Stimulated activated naive B cell treated with anti-CD40 and anti-IgM and Interleukin-4, amounts not matched to agents 10 μg/mL and 1 μg/mL and 100 μg/mL, for 72 hours (primary cell): ENCODE data around the gene CYP3A5.
"Not testable (repeated sequence)": the region's sequence is repeated elsewhere in the genome, so short reads cannot be mapped to it uniquely, and the experiment has no call there.

Experiments
- ATAC-seq, 2 donors: fragments of 150-1000 bp; cut with Tn5 transposase; replicated peaks; 2 replicates each; pipeline ENCODE4 v1.10.0; 2021; ENCODE audit warnings: moderate library complexity in 1 of 2
- DNase-seq: peaks from one replicate; pipeline ENCODE4 v3.0.0; 2021
- H3K27ac Mint-ChIP-seq: one replicate; pipeline ENCODE4 v1.8.0; 2022; ENCODE audit warnings: mild to moderate bottlenecking, mixed read lengths
- H3K27me3 Mint-ChIP-seq, 2 donors: one replicate each; pipeline ENCODE4 v1.8.0; 2022; ENCODE audit warnings: mixed read lengths in 2 of 2
- H3K36me3 Mint-ChIP-seq, 2 donors: one replicate each; pipeline ENCODE4 v1.8.0; 2022; ENCODE audit warnings: mixed read lengths in 2 of 2, mild to moderate bottlenecking in 1 of 2
- H3K4me1 Mint-ChIP-seq, 2 donors: one replicate each; pipeline ENCODE4 v1.8.0; 2022; ENCODE audit warnings: mixed read lengths in 2 of 2, mild to moderate bottlenecking in 1 of 2
- H3K4me3 Mint-ChIP-seq, 2 donors: one replicate each; pipeline ENCODE4 v1.8.0; 2022; ENCODE audit warnings: mild to moderate bottlenecking in 2 of 2, mixed read lengths in 2 of 2, moderate library complexity in 1 of 2
- H3K9me3 Mint-ChIP-seq, 2 donors: one replicate each; pipeline ENCODE4 v1.8.0; 2022; ENCODE audit warnings: mixed read lengths in 2 of 2, mild to moderate bottlenecking in 1 of 2

The CYP3A5 gene

DNA sequence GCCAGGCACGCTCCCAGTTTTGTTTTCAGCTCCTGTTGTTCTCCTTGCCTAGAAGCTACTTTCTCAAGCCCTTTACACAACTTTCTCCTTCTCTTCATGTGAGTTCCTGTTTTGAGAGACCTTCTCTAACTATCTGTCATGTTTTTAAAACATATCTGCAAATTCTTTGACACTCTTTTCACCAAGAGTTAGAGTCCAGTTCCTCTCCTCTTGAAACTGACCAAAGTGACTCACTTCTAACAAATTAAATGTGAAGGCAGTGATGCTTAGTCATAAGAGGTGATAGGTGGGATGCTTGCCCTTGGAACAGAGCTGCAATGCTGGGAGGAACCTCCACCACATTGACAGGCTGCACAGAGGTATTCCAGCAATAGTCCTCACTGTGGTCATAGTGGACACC lies 37.8 kb downstream of the CYP3A5 start:
- H3K27me3 Mint-ChIP-seq, result no peaks in the 10 kb centered on the region
- peaks cover 54 to 75% of the 10 kb centered on the region in 2 donors for H3K36me3 Mint-ChIP-seq
- H3K27ac Mint-ChIP-seq, result no peak overlapping the region
- ATAC-seq (no peak), DNase-seq (no peak)
- peaks cover 0 to 4% of the 10 kb centered on the region in 2 donors for H3K9me3 Mint-ChIP-seq
- peaks cover 3 to 14% of the 10 kb centered on the region in 2 donors for H3K4me1 Mint-ChIP-seq
- no peak overlapping the region for H3K4me3 Mint-ChIP-seq

DNA sequence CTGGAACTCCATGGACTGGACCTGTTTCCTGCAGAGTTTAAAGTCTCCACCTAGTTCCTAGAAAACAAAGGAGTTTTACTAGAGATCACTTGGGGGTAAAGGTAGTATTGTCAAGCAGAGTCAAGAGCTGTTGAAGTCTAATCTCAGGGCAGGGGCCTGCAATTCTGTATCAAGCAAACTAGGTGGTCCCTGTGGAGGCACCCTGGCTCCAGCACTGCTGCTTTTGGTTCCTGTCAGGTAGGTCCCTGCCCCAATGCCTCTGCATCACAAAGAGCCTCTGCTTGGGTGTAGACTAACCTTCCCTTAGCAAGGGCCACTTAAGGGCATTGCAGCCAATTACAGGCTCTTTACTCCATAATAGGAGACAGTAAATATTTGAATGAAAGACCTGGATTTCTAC lies 40.5 kb downstream of the CYP3A5 start:
- H3K9me3 Mint-ChIP-seq, result no peaks in the 10 kb centered on the region
- no peaks in the 10 kb centered on the region for H3K27me3 Mint-ChIP-seq
- no peak overlapping the region for H3K27ac Mint-ChIP-seq
- H3K4me1 Mint-ChIP-seq, result peaks cover 3 to 14% of the 10 kb centered on the region in 2 donors
- DNase-seq, result no peak
- H3K4me3 Mint-ChIP-seq, result no peak overlapping the region
- H3K36me3 Mint-ChIP-seq, result peaks cover 35 to 57% of the 10 kb centered on the region in 2 donors
- ATAC-seq, result no peak

- no peak for DNase-seq
- H3K27ac Mint-ChIP-seq, result peak overlapping the region; percentile 9
- H3K4me3 Mint-ChIP-seq, result no peak overlapping the region
- peaks cover 3 to 14% of the 10 kb centered on the region in 2 donors for H3K4me1 Mint-ChIP-seq
- ATAC-seq, result no peak
- H3K36me3 Mint-ChIP-seq, result peaks cover 30 to 52% of the 10 kb centered on the region in 2 donors
- no peaks in the 10 kb centered on the region for H3K27me3 Mint-ChIP-seq
- H3K9me3 Mint-ChIP-seq, result no peaks in the 10 kb centered on the region
Observed at GRCh38 chr7:99638731-99639130, 41.1 kb downstream of the CYP3A5 start.

DNA sequence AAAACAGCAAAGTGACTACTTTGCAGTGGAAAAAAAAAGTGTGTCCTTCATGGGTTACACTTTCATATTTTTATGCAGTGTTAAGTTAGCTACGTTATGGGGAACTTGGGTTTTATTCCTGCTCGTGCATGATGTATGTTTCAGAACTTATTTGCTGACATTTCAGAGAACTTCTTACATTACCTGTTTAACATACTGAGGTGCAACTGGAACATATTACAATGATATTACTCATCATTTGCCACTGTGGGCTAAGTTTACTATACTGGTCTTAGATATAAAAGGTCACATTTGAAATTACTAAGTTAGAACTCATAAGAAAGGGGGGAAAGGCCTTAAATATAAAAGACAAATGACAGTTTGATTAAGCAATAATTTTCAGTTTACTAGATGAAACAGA lies 42.4 kb downstream of the CYP3A5 start:
- H3K36me3 Mint-ChIP-seq, result peaks cover 20 to 42% of the 10 kb centered on the region in 2 donors
- H3K27me3 Mint-ChIP-seq, DNase-seq, H3K9me3 Mint-ChIP-seq: not testable (repeated sequence)
- H3K4me1 Mint-ChIP-seq, result peaks cover 3 to 14% of the 10 kb centered on the region in 2 donors
- peak; percentile 60 to 89 for ATAC-seq
- peak overlapping the region in 1 of 2 donors; percentile 2 for H3K4me3 Mint-ChIP-seq
- peak overlapping the region; percentile 39 for H3K27ac Mint-ChIP-seq

DNA sequence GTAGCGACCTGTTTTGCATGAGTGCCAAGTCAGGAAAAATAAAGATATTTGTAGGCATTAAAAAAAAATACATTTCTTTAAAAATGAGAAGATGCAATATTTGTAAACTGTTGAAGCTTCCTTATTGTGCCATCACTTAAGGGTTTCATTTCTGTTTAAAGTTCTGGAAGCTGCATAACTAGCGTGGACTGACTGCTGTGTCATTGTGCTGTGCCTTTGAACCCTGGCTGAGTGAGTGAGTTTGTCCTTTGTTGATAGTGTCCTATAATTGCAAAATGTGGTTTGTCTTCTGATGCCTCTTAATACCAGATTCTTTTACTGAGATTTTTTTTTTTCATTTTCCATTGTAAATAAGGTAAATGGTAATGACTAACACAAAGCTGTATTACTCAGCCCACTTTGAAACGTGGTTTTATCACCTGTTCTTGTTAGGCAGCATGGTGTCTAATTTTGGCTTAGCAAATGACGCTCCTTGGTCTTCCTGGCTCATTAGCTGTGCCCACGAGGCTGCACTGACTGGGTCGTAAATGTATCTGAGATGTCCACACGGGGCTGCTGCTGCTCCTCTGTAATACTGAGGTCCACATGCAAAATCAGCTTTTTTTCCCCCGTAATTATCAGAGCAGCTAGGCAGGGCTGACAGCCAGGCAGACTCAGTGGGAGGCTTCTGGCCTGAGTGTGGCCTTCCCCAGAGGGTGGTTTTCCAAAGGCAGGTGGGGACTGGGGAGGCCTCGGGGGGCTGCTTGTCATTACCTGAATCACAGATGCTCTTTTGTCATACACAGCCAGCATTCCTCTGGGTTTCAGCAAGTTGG lies 48.3 kb downstream of the CYP3A5 start:
- H3K27ac Mint-ChIP-seq, result peak overlapping the region; percentile 63
- H3K27me3 Mint-ChIP-seq, result no peaks in the 10 kb centered on the region
- peaks cover 14 to 41% of the 10 kb centered on the region in 2 donors for H3K36me3 Mint-ChIP-seq
- no peaks in the 10 kb centered on the region for H3K9me3 Mint-ChIP-seq
- ATAC-seq (peak in 1 of 2 donors; percentile 10), DNase-seq (no peak)
- no peak overlapping the region for H3K4me3 Mint-ChIP-seq
- H3K4me1 Mint-ChIP-seq, result peaks cover 2 to 5% of the 10 kb centered on the region in 2 donors

GRCh38 chr7:99629643-99630042 lies 50.2 kb downstream of the CYP3A5 start:
- DNase-seq, result no peak
- Mint-ChIP-seq H3K36me3 (peaks cover 28 to 54% of the 10 kb centered on the region in 2 donors), H3K27ac (no peak overlapping the region), H3K4me3 (no peak overlapping the region), H3K9me3 (no peaks in the 10 kb centered on the region), H3K4me1 (peaks cover 9 to 15% of the 10 kb centered on the region in 2 donors), H3K27me3 (no peaks in the 10 kb centered on the region)
- no peak for ATAC-seq

- no peaks in the 10 kb centered on the region for H3K9me3 Mint-ChIP-seq
- H3K27me3 Mint-ChIP-seq, result no peaks in the 10 kb centered on the region
- no peak overlapping the region for H3K4me3 Mint-ChIP-seq
- H3K36me3 Mint-ChIP-seq, result peaks cover 36 to 63% of the 10 kb centered on the region in 2 donors
- no peak for ATAC-seq
- peaks cover 12 to 24% of the 10 kb centered on the region in 2 donors for H3K4me1 Mint-ChIP-seq
- no peak for DNase-seq
- no peak overlapping the region for H3K27ac Mint-ChIP-seq
Observed at GRCh38 chr7:99628471-99629465, 51.0 kb downstream of the CYP3A5 start.

- no peaks in the 10 kb centered on the region for H3K27me3 Mint-ChIP-seq
- peaks cover 15 to 32% of the 10 kb centered on the region in 2 donors for H3K4me1 Mint-ChIP-seq
- ATAC-seq (no peak), DNase-seq (no peak)
- no peak overlapping the region for H3K4me3 Mint-ChIP-seq
- peaks cover 45 to 75% of the 10 kb centered on the region in 2 donors for H3K36me3 Mint-ChIP-seq
- H3K27ac Mint-ChIP-seq, result no peak overlapping the region
- H3K9me3 Mint-ChIP-seq, result no peaks in the 10 kb centered on the region
Observed at GRCh38 chr7:99627513-99627912, 52.3 kb downstream of the CYP3A5 start.

DNA sequence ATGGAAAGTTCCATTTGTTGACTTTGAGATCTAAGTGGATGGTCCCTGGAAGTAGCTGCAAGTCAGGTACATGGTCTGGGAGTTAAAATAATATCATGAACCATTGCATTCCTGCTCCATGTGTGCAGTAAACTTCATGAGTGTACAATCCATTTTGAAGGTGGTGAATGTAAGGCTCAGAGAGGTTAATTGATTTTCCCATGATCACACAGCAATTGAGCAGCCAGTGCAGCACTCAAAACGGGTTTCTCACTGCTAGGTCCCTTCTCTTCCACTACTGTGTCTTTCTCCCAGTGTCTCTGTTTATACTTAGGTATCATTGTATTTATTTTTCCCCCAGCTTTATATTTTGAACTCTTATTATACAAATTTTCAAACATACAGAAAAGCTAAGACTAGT lies 53.1 kb downstream of the CYP3A5 start:
- no peaks in the 10 kb centered on the region for H3K9me3 Mint-ChIP-seq
- H3K36me3 Mint-ChIP-seq, result peaks cover 44 to 77% of the 10 kb centered on the region in 2 donors
- H3K4me3 Mint-ChIP-seq, result no peak overlapping the region
- ATAC-seq (no peak), DNase-seq (no peak)
- H3K4me1 Mint-ChIP-seq, result peaks cover 14 to 29% of the 10 kb centered on the region in 2 donors
- no peak overlapping the region for H3K27ac Mint-ChIP-seq
- H3K27me3 Mint-ChIP-seq, result no peaks in the 10 kb centered on the region

GRCh38 chr7:99625961-99626360 lies 53.8 kb downstream of the CYP3A5 start:
- Mint-ChIP-seq H3K4me1 (peaks cover 13 to 31% of the 10 kb centered on the region in 2 donors), H3K36me3 (peaks cover 45 to 81% of the 10 kb centered on the region in 2 donors), H3K9me3 (no peaks in the 10 kb centered on the region), H3K27me3 (no peaks in the 10 kb centered on the region), H3K27ac (peak overlapping the region; percentile 42), H3K4me3 (no peak overlapping the region)
- DNase-seq, result no peak
- no peak for ATAC-seq

DNA sequence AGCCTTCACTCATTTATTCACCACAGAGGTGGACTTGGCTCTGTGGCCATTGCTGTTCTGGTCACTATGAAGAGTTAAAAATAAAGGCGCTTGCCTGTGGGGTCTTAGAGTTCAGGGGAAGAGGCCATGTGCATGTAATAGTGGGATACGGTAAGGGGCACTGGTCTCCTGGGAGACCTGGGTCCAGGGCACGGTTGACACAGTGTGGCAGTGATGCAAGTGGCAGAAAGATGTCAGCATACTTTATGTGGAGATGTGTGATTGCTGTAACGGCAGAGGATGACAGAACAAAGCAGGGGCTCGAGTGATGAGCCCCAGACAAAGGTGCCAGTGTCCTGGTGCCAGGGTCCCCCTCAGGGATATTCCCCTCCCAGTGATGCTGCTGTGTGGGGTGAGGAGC lies 54.5 kb downstream of the CYP3A5 start:
- DNase-seq (no peak), ATAC-seq (no peak)
- Mint-ChIP-seq H3K4me3 (no peak overlapping the region), H3K27me3 (no peaks in the 10 kb centered on the region), H3K36me3 (peaks cover 48 to 82% of the 10 kb centered on the region in 2 donors), H3K9me3 (no peaks in the 10 kb centered on the region), H3K27ac (no peak overlapping the region), H3K4me1 (peaks cover 13 to 36% of the 10 kb centered on the region in 2 donors)

- Mint-ChIP-seq H3K27me3 (no peaks in the 10 kb centered on the region), H3K36me3 (peaks cover 52 to 80% of the 10 kb centered on the region in 2 donors), H3K27ac (peak overlapping the region; percentile 14), H3K4me1 (peaks cover 13 to 36% of the 10 kb centered on the region in 2 donors), H3K4me3 (no peak overlapping the region), H3K9me3 (no peaks in the 10 kb centered on the region)
- no peak for ATAC-seq
- DNase-seq, result no peak
Observed at GRCh38 chr7:99624484-99624883, 55.3 kb downstream of the CYP3A5 start.

- H3K4me1 Mint-ChIP-seq, result peaks cover 18 to 40% of the 10 kb centered on the region in 2 donors
- no peak for ATAC-seq
- DNase-seq, result no peak
Observed at GRCh38 chr7:99623702-99624447, 55.9 kb downstream of the CYP3A5 start.

More at GRCh38 chr7:99623702-99624447, 55.9 kb downstream of the CYP3A5 start:
- Mint-ChIP-seq H3K27ac (no peak overlapping the region), H3K9me3 (no peaks in the 10 kb centered on the region), H3K4me3 (no peak overlapping the region), H3K27me3 (no peaks in the 10 kb centered on the region), H3K36me3 (peaks cover 58 to 80% of the 10 kb centered on the region in 2 donors)
